Spleen (tissue), 7 donors: ENCODE measurements around the gene TUBA1B.

ENCODE experiments used
- CTCF ChIP-seq, 11 experiments: fragments of 200-600 bp in 7 of 11; fragments of 450-650 bp in 4 of 11; sonication (generic) in 4 of 11; IDR thresholded peaks in 8 of 11; conservative IDR thresholded peaks in 3 of 11; 1 replicate in 7 of 11; 2 replicates in 4 of 11; pipeline versions ENCODE4 v1.4.0 to v1.8.0; 2016 to 2021; ENCODE audit warnings: antibody characterized with exemption in 11 of 11, inconsistent platforms in 4 of 11, mild to moderate bottlenecking in 1 of 11
- POLR2A ChIP-seq, 3 donors: fragments of 450-650 bp; IDR thresholded peaks; one replicate each; pipeline ENCODE4 v1.5.1; 2017; ENCODE audit warnings: antibody characterized with exemption in 3 of 3, mild to moderate bottlenecking in 1 of 3
- POLR2AphosphoS5 ChIP-seq, 3 donors: sonication (generic); formaldehyde crosslinking; IDR thresholded peaks; one replicate each; pipeline ENCODE4 v1.5.1; 2017; ENCODE audit warnings: antibody characterized with exemption in 3 of 3
- donor health status: DM: no; HTN: no; CAD: no; lungs with moderate emphysema.
- donor health status: DM: no; HTN: no; CAD: no.
- donor health status: DM: no; HTN: no; CAD: no.

- TF ChIP-seq POLR2AphosphoS5 (IDR thresholded peaks at IDR 0.05) (no peak), CTCF (IDR thresholded peaks at IDR 0.05 in 8 of 11, conservative IDR thresholded peaks at IDR 0.05 in 3 of 11) (no peak), POLR2A (IDR thresholded peaks at IDR 0.05) (no peak)
Observed at GRCh38 chr12:49097381-49097780, 33.8 kb downstream of the TUBA1B start.
